ENCODE measurements around the gene SFT2D3. TPM values are rescaled to one million over a fixed set of nuclear protein-coding genes. Genes with fewer than 3 reads are reported as not detected.

Gene SFT2D3
- total and polyA plus RNA-seq, 9 of the 15 experiments (the other 6 are each of a cell fraction or from before 2014, with no cell fraction given): 7.5 to 9.9 (median 8.9) TPM; not detected in 2

GRCh38 chr2:127700527-127701192 lies 637 bp upstream of the SFT2D3 start (continued):
- TF ChIP-seq MECOM (CRISPR knock-in tag; IDR thresholded peaks at IDR 0.05) (peak; percentile 47; the same call in 1 of the 2 replicates), MNT (conservative IDR thresholded peaks at IDR 0.05) (peak; percentile 96 to 98), PHF8 (IDR thresholded peaks at IDR 0.05; ENCODE audit: borderline replicate concordance, low read length) (no peak; the same call in 1 of the 2 replicates), PBX2 (CRISPR knock-in tag; IDR thresholded peaks at IDR 0.05; ENCODE audit: low read depth) (no peak; the same call in 1 of the 2 replicates), PBX2 (tag; conservative IDR thresholded peaks at IDR 0.05; ENCODE audit: low read depth) (peak; percentile 68), MXI1 (IDR thresholded peaks at IDR 0.05; ENCODE audit: low read depth, low read length) (peak; percentile 84), NFE2L1 (tag; IDR thresholded peaks at IDR 0.05; ENCODE audit: borderline replicate concordance, low read depth) (no peak), CUX1 (CRISPR knock-in tag; IDR thresholded peaks at IDR 0.05) (peak; percentile 66; the same call in 1 of the 2 replicates), YY1 (IDR thresholded peaks at IDR 0.05; ENCODE audit: borderline replicate concordance in 1 of 3, control insufficient read depth in 1 of 3, extremely low read depth in 1 of 3, insufficient read depth in 3 of 3, insufficient read length in 1 of 3, insufficient replicate concordance in 2 of 3, low read depth in 1 of 3, low read length in 2 of 3) (peak in 2 of 3 experiments; percentile 25 to 46), NFYB (IDR thresholded peaks at IDR 0.05; ENCODE audit: extremely low read depth, insufficient read length) (no peak), KAT7 (CRISPR knock-in tag; IDR thresholded peaks at IDR 0.05; ENCODE audit: borderline replicate concordance) (peak; percentile 88), MAFK (IDR thresholded peaks at IDR 0.05; ENCODE audit: low read length) (peak; percentile 55; the same call in 1 of the 2 replicates), ZNF217 (CRISPR knock-in tag; IDR thresholded peaks at IDR 0.05) (no peak), FOXK2 (conservative IDR thresholded peaks at IDR 0.05 in 1 of 2, IDR thresholded peaks at IDR 0.05 in 1 of 2; ENCODE audit: low read depth in 2 of 2) (peak; percentile 88 to 94), ZNF445 (CRISPR knock-in tag; IDR thresholded peaks at IDR 0.05; ENCODE audit: low read depth) (no peak)

All from K562 (cell line).